HUDEP-2 (cell line): ENCODE results near the gene AFF3.

ENCODE experiments used
- DNase-seq, 76 experiments: peaks; one replicate each; lab custom pipeline; 2025; ENCODE audit not compliant: unreplicated experiment in 76 of 76; lab: John Stamatoyannopoulos, UW

The AFF3 gene

GRCh38 chr2:100013892-100014677 lies 128.3 kb downstream of the AFF3 start:
- DNase-seq, result no peak

GRCh38 chr2:100012561-100012960 lies 129.8 kb downstream of the AFF3 start:
- DNase-seq, result no peak

- no peak for DNase-seq
These were observed 131.1 kb downstream of the AFF3 start for GRCh38 chr2:100011272-100011731.

GRCh38 chr2:100010606-100011005 lies 131.8 kb downstream of the AFF3 start:
- DNase-seq, result no peak

- no peak for DNase-seq
These were observed 132.6 kb downstream of the AFF3 start for GRCh38 chr2:100009743-100010142.

- no peak for DNase-seq
These were observed 133.4 kb downstream of the AFF3 start for GRCh38 chr2:100008956-100009355.

GRCh38 chr2:100006516-100006915 lies 135.9 kb downstream of the AFF3 start:
- DNase-seq, result no peak

- DNase-seq, result no peak
These were observed 137.4 kb downstream of the AFF3 start for GRCh38 chr2:100004959-100005387.

- no peak for DNase-seq
These were observed 138.0 kb downstream of the AFF3 start for GRCh38 chr2:100004348-100004884.

GRCh38 chr2:100002059-100002458 lies 140.3 kb downstream of the AFF3 start:
- DNase-seq, result no peak

GRCh38 chr2:100000915-100001707 lies 141.3 kb downstream of the AFF3 start:
- no peak for DNase-seq

- no peak for DNase-seq
These were observed 143.6 kb downstream of the AFF3 start for GRCh38 chr2:99998651-99999320.

- DNase-seq, result no peak
These were observed 152.5 kb downstream of the AFF3 start for GRCh38 chr2:99989905-99990304.

GRCh38 chr2:99988599-99988998 lies 153.8 kb downstream of the AFF3 start:
- DNase-seq, result no peak

- no peak for DNase-seq
These were observed 155.2 kb downstream of the AFF3 start for GRCh38 chr2:99987160-99987559.

- DNase-seq, result no peak
These were observed 157.4 kb downstream of the AFF3 start for GRCh38 chr2:99984799-99985515.

GRCh38 chr2:99982744-99983143 lies 159.6 kb downstream of the AFF3 start:
- DNase-seq, result no peak

GRCh38 chr2:99981840-99982239 lies 160.6 kb downstream of the AFF3 start:
- DNase-seq, result no peak

GRCh38 chr2:99980176-99980575 lies 162.2 kb downstream of the AFF3 start:
- DNase-seq, result no peak

- DNase-seq, result no peak
These were observed 164.4 kb downstream of the AFF3 start for GRCh38 chr2:99977966-99978365.
